G401 (cell line): ENCODE measurements around the gene AFTPH. TPM values are rescaled to one million over a fixed set of nuclear protein-coding genes. Genes with fewer than 3 reads are reported as not detected.

Experiments used
- DNase-seq: peaks from one replicate; pipeline ENCODE4 v3.0.0-alpha.2; 2015; ENCODE audit warnings: low spot score
- in situ Hi-C: cut with HindIII; loops from 2 replicates; pipeline ENCODE4 v1.10.0; 2016; ENCODE audit warnings: low sequenced_read_pairs, mixed read lengths
- total RNA-seq: library from RNA; depleted of rRNA; stranded (reverse); fragments of >200 nt; shearing (Covaris generic); gene quantifications from 2 replicates; pipeline ENCODE4 v1.2.3, GENCODE V29; 2014

The AFTPH gene
- total RNA-seq, 1 experiment from 2014 or later, result 15.8 TPM

GRCh38 chr2:64574871-64575270, 50.7 kb downstream of the AFTPH start:
- in situ Hi-C loops, result no loop called here

GRCh38 chr2:64581018-64581417, 56.9 kb downstream of the AFTPH start:
- in situ Hi-C loops, result no loop called here
- DNase-seq, result no peak

More at GRCh38 chr2:64574871-64575270, 50.7 kb downstream of the AFTPH start:
- no peak for DNase-seq

- no peak for DNase-seq
- in situ Hi-C loops, result no loop called here
Measured at GRCh38 chr2:64581777-64582539, 57.8 kb downstream of the AFTPH start.

- in situ Hi-C loops, result no loop called here
- DNase-seq, result no peak
Measured at GRCh38 chr2:64582774-64583340, 58.7 kb downstream of the AFTPH start.

- DNase-seq, result no peak
- in situ Hi-C loops, result no loop called here
Measured at GRCh38 chr2:64586054-64586453, 61.9 kb downstream of the AFTPH start.

- DNase-seq, result peak; percentile 64
- in situ Hi-C loops, result no loop called here
Measured at GRCh38 chr2:64586883-64587481, 62.9 kb downstream of the AFTPH start.

GRCh38 chr2:64587561-64587960, 63.4 kb downstream of the AFTPH start:
- DNase-seq, result no peak
- in situ Hi-C loops, result no loop called here

GRCh38 chr2:64591188-64591587, 67.1 kb downstream of the AFTPH start:
- DNase-seq, result no peak
- in situ Hi-C loops, result no loop called here

- in situ Hi-C loops, result no loop called here
- no peak for DNase-seq
Measured at GRCh38 chr2:64593035-64593655, 69.0 kb downstream of the AFTPH start.

- no peak for DNase-seq
- in situ Hi-C loops, result no loop called here
Measured at GRCh38 chr2:64594226-64594989, 70.3 kb downstream of the AFTPH start.

GRCh38 chr2:64595397-64596176, 71.5 kb downstream of the AFTPH start:
- peak; percentile 32 for DNase-seq
- in situ Hi-C loops, result no loop called here

- in situ Hi-C loops, result no loop called here
- no peak for DNase-seq
Measured at GRCh38 chr2:64598226-64598625, 74.1 kb downstream of the AFTPH start.

- no peak for DNase-seq
- in situ Hi-C loops, result no loop called here
Measured at GRCh38 chr2:64599469-64599868, 75.3 kb downstream of the AFTPH start.

GRCh38 chr2:64601034-64601754, 77.1 kb downstream of the AFTPH start:
- in situ Hi-C loops, result no loop called here
- no peak for DNase-seq

GRCh38 chr2:64601785-64602391, 77.8 kb downstream of the AFTPH start:
- in situ Hi-C loops, result no loop called here

GRCh38 chr2:64602436-64602835, 78.3 kb downstream of the AFTPH start:
- DNase-seq, result no peak
- in situ Hi-C loops, result no loop called here

More at GRCh38 chr2:64601785-64602391, 77.8 kb downstream of the AFTPH start:
- no peak for DNase-seq

GRCh38 chr2:64604155-64604554, 80.0 kb downstream of the AFTPH start:
- in situ Hi-C loops, result no loop called here
- DNase-seq, result no peak

- in situ Hi-C loops, result no loop called here
- no peak for DNase-seq
Measured at GRCh38 chr2:64605026-64605471, 80.9 kb downstream of the AFTPH start.
